GM19455 (cell line): ENCODE results near the gene RTCA.
"Not testable (repeated sequence)": the region's sequence is repeated elsewhere in the genome, so short reads cannot be mapped to it uniquely, and the experiment has no call there.

Experiments
- ATAC-seq: cut with Tn5 transposase; IDR thresholded peaks from one replicate; pipeline ENCODE4 v1.9.1; 2021; ENCODE audit not compliant: unreplicated experiment

The RTCA gene

DNA sequence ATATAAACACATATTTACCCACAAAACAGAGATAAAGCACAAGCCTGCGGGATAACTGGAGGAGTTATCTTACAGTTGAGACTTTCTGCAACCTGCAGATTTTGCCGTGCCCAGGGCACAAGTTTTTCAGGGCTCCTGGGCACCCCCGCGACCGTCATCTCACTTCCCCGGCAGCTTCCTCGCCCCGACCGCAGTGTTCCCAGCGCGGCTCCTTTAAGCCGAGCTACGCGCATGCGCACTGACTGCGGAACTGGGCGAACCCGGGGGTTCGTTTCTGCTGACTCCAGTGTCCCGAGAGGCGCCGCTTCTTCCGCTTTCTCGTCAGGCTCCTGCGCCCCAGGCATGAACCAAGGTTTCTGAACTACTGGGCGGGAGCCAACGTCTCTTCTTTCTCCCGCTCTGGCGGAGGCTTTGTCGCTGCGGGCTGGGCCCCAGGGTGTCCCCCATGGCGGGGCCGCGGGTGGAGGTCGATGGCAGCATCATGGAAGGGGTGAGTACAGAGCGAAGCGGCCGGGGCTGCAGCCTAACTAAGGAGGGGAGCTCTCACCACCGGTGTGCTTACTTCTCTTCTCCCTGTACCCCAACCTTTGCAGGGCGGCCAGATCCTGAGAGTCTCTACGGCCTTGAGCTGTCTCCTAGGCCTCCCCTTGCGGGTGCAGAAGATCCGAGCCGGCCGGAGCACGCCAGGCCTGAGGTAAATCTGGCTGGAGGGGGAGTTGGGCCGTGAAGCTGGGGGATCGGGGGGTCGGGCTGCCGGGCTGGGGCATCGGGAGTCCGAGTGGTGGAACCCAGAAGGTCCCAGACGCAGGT, at the start of gene RTCA:
Gene RTCA (plus strand): TSS at position 286 of the 810 bp plus-strand sequence. CDS start 160 bp downstream, at position 446.
- peak; percentile 97 for ATAC-seq

DNA sequence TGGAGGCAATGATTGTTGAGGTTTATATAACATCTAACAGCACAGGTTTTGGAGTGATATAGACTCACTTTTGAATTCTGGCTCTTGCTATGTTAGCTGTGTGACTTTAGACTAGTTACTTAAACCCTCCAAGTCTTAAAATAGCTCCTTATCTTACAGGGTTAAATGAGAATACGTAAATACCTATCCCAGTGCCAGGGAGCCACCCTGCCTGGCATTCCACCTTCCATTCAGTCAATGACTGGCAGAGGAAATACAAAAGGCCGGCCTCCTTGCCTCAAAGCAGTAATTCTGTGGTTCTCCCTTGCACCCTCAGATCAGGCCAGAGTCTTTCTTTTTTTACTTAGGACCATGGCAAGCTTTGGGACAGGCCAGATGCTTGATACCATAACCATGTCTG, 48.2 kb upstream of the RTCA start:
- ATAC-seq, result no peak

DNA sequence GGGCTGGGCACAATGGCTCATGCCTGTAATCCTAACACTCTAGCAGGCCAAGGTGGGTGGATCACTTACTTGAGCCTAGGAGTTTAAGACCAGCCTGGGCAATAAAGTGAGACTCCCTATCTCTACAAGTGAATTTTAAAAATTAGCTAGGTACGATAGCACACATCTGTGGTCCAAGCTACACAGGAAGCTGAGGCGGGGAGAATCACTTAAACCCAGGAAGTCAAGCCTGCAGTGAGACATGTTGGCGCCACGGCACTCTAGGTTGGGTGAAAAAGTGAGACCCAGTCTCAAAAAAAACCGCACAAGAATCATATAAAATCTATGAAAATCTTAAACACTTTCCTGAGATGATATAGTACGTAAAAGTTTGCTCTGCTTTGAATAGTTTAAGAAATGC, 46.6 kb upstream of the RTCA start:
- ATAC-seq, result no peak

DNA sequence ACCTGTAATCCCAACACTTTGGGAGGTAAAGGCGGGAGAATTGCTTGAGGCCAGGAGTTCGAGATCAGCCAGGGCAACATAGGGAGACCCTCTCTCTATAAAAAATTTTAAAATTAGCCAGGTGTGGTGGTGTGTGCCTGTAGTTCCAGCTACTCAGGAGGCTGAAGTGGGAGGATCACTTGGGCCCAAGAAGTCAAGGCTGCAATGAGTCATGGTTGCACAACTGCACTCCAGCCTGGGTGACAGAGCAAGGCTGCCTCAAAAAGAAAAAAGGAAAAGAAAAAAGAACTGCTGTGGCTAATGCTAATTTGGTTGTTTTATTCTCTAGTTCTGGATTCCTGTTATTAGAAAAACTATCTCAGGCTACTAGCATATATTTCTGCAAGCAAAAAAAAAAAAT, 46.1 kb upstream of the RTCA start:
- no peak for ATAC-seq

DNA sequence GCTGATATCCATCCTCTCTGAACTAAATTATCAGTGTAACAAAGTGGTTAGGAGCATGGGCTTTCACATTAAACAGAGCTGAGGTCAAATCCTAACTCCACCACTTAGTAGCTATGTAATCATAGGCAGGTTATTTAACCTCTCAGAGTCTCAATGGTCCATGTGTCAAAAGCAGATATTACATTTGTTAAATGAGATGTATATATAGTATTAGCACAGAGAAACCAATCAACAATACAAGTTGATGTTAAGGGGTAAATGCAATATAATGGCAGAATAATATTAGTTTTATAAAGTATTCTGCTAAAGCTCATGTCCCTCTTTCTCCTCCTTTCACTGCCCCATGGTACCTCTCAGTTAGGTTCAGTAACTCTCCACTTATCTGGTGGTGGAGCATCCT, 43.6 kb upstream of the RTCA start:
- no peak for ATAC-seq

DNA sequence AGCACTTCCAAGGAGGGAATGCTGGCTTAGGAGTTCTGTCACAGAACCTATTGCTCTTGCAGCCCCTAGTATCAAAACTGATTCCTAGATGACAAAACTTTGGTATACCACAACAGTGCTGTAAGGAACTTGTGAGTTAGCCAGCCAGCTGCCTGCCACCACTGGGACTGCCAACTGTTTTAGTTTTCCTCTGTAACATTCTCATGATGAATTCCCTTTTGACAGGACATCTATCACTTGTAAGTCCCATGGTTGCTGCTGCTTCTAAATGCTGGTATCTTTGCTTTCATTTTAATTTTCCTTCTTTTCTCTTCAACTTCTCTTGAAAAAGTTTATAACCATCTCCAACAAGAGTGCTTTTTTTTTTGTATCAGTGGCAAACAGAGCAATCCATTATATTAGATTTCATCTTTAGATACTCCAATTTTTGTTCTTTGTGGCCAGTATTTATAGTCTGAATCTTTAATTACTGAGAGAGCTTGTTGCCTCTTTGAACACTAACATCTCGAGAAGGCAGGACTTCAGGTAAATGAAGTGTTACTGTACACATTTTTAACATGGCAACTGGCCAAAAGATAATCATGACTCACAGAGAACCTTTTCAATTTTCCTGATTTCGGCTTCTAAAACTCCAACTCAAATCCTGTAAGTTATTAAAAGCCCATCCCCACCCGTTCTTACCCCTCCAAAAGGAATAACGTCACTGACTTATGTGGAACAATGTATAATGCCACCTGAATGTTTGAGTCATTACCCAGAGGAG, 36.2 kb upstream of the RTCA start:
- no peak for ATAC-seq

DNA sequence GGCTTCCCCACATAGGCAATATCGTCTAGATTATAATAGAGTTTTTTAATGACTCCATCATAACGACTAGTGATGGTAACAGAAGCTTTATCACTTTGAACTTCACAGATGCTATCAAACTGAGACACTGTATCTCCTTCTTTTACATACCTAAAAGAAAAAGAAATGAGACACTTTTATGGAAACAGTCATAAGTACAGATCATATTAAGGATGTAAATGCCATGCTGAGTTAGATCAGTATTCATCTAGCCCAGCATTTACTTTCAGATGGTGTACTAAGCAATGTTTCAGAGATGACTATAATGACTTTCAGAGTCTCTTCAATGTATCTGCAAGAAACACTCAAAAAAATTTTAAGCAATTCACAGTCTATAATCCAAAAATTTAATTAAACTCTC, 35.3 kb upstream of the RTCA start:
- no peak for ATAC-seq

DNA sequence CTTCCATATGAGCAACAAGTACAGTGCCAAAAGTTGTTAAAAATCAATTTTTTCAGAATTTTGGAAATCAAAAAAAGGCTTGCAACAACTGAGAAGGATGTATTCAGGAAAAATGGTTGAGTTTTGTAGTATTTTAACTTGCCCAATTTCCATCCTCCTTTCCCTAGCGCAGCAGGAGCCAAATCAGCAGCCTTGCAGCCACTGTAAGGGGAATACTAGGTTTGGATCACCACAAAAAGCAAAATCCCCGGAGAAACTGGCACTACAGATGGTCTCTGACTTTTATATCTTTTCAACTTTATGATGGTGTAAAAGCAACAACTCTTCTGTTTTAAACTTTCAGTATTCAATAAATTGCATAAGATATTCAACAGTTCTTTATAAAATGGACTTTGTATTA, 34.3 kb upstream of the RTCA start:
- ATAC-seq, result no peak

DNA sequence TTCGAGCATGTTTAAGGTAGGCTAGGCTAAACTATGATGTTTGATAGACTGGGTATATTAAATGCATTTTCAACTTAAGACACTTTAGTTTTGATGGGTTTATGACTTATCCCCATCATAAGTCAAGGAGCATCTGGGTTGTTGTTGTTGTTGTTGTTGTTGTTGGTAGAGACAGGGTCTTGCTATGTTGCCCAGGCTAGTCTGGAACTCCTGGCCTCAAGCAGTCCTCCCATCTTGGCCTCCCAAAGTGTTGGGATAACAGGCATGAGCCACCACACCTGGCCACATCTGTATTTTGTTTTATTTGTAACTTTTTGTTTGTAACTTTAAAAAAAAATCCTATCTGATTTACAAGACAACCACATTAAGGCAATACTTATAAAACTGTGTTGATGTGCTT, 33.9 kb upstream of the RTCA start:
- no peak for ATAC-seq

DNA sequence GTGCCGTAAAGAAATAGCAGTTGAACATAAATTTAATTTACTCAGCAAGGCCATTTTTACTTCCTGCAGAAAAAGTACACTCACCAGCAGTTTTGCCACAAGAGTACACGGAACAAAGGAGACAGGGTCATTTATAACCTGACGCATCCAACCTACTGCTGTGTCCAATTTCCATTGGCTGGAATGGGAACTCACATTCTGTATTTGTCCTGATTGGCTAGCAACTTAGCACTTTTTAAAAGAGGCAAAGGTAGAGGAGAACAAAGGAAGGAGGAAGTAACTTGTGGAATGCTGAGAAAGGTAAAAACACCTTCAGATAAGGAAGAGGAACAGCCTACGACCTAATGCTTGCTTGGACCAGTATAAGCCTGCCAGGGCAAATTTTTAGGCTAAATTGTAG, 32.5 kb upstream of the RTCA start:
- not testable (repeated sequence) for ATAC-seq

DNA sequence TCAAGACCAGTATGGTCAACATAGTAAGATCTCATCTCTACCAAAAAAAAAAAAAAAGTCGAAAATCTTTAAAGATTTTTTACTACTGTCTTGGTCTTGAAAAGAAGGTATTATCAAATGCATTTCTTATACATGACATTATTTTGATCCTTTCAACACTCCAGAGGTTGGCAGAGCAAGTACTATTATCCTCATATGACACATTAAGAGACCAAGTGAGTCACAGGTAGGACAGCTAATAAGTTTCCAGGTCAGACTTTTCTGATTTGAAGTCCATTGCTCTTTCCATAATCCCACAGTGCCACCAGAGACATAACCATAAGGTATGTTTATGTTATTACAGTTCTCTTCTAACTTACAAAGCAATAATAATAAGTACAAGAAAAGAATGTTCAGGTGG, 31.6 kb upstream of the RTCA start:
- no peak for ATAC-seq

DNA sequence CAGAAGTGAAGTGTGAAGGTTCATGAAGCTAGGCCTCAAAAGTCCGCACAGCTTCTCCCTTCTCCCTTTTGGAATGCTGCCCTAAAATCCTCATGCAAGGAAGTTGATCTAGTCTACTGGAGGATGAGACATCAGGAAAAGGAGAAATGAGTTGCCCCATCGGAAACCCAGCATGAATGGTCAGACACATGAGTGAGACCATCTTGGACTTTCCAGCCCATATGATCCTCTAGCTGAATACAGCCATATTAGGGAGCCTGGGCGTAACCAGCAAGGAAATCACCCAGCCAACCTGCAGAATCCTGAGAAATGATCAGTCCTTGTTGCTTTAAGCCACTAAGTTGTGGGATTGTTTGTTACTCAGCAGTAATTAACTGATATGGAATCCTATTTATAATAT, 28.9 kb upstream of the RTCA start:
- ATAC-seq, result no peak

DNA sequence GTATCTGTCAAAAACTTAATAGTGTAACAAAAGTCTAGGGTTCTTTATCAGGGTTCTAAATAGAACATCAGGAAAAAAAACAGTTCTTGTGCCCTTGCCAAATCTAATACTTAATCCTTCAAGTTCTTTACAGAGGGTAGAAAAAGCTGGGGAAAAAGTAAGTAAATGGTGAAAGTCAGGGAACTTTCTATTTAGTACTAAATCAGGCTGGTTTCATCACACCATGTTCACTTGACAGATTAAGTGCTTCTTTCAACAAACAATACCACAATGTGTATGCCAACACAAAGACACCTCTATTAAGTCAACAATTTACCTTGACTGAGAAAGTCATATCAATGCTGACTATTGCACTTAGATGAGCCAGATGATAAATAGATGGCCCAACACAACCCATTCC, 26.1 kb upstream of the RTCA start:
- ATAC-seq, result no peak

DNA sequence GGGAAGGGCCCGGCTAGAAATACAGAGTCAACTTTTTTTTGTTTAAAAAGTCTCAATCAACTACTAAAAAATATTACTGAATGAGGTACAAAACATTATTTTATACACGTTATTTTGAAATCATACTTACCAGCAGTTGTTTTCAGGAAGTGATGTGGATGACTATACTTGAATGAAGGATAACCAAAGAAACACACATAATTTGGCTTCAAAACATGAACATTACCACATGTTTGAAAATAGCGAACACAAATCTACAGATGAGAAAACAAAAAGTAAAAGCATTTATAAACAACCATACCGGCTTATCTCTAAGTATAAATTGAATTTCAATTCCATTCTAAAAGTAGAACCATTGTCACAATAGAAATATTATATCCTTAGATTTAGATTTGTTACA, 25.4 kb upstream of the RTCA start:
- no peak for ATAC-seq

DNA sequence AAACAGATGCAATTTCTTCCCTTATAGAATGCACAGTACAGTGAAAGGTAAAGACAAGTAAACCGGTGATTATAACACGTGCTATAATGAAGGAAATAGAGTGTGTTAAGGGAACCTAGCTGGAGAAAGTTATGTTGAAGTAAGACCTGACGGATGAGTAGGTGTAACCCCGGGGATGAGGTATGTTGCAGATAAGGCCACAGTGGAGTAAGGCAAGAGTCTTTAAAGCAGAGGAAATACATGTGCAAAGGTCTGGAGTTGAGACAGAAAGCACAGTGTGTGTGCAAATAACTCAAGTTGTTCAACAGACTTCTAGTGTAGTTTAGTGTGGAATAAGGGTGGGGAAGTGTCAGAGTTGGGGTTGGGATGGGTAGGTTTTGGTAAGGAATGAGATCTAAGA, 19.3 kb upstream of the RTCA start:
- no peak for ATAC-seq

DNA sequence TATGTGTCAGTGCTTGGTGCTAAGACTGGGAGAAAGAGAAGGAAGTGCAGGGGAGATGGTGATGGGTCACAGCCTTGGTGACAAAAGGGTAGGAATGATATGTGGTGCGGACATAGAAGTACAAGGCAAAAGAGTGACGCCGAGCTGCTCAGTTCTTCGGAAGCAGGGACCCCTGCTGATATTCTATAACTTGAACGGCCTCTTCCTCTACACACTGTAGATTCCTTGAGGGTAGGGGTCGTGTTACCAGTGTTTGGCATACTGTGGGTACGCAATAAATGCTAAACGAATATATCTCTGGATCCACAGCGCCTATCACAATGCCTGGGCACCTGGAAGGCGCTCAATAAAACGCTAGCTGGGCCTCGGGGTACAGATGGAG, 16.9 kb upstream of the RTCA start:
- ATAC-seq, result no peak

DNA sequence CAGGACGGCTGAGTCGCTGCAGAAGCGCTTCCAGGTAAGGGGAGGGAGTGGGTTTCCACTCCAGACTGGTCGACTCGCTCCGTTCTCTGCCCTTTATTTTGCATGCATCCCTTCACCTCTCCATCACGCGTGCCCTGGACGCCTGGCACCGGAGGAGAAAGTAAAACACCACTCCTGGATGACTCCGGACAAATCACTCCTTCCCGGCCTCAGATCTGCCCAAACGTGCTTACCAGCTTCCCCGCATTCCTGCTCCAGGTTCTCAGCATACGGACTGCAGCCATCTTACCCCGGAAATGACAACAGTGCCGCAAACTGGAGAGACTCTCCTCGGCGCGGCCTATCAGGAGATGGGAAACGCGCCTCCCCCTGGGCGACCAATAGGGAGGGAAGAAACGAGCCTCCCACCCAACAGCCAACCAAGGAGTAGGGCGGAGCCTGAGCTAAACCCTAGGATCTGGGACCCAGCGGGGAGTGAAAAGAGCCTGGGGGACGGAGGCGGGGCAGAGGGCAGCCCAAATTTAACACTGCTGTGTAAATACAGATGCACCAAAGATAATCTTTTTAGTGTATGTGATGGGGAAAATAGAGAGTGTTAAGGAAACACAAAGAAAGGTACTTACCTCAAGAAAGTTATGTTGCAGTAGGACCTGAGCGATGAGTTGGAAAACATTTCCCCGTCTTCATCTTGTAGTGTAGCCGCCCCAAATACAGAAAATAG, 16.3 kb upstream of the RTCA start, which contains the start of gene DBT:
Gene DBT (minus strand): TSS at position 298 of the 721 bp plus-strand sequence. CDS start 14 bp downstream, at position 284.
- ATAC-seq, result peak; percentile 100

DNA sequence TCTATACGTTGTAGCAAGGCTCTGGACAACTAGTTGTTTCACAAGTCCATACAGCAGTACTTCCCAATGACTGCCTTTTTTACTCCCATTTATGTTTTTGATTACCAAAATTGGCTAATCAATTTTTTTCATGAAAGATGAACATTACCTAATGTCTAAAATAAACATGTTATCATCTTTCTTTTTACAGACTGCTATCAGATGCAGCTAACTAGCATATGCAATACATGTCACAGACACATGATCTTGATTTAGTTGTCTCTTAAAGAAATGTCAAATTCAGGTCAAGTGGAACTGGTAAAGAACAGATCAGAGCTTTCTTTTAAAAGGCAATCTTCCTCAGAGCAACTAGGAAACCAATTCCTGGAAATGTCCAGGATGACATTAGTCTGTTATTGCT, 15.8 kb upstream of the RTCA start:
- no peak for ATAC-seq

DNA sequence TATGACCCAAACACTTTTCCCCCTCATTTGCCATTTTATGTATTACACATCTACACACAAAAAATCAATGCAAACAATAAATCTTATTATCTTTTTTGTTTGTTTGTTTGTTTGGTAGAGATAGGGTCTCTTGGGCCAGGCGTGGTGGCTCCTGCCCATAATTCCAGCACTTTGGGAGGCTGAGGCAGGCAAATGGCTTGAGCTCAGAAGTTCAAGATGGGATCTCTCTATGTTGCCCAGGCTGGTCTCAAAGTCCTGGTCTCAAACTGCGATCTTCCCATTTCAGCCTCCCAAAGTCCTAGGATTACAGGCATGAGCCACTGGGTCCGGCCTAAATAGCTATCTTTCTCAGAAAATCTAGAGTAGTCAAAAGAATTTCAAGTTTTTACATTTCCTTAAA, 15.2 kb upstream of the RTCA start:
- no peak for ATAC-seq

DNA sequence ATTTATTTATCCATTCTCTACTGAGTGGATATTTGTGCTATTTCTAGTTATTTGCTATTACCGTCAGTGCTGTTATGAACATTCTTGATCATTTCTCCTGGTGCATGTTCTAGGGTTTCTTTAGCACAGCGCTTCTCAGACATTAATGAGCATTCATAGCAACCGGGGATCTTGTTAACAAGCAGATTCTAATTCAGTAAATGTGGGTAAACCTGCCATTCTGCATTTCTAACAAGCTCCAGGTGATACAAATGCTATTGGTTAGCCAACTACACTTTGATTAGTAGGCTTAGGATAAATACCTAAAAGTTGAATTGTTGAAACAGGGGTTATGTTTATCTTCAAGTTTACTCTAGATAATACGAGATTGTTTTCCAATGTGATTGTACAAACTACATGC, 13.1 kb upstream of the RTCA start:
- ATAC-seq, result no peak

DNA sequence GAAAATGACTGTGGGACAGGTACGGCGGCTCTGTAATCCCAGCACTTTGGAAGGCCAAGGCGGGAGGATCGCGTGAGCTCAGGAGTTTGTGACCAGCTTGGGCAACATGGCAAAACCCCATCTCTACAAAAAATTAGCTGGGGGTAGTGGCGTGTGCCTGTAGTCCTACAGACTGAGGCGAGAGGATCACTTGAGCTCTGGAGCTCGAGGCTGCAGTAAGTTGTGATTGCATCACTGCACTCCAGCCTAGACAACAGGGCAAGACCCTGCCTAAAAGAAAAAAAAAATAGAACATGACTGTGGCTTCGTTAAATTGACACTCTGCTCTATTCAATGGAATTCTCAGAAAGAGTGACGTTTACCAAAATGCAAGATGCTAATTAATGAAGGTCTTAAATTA, 12.5 kb upstream of the RTCA start:
- ATAC-seq, result no peak

DNA sequence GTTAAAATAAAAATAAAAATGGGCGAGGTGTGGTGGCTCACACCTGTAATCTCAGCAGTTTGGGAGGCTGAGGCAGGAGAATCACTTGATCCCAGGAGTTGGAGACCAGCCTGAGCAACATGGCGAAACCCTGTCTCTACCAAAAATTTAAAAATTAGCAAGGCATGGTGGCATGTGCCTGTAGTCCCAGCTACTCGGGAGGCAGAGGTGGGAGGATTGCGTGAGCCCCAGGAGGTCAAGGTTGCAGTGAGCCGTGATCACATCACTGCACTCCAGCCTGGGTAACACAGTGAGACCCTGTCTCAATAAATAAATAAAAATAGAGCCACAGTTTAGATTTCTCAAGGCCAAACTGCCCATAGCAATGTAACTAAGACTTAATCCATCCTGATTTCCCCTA, 9.7 kb upstream of the RTCA start:
- not testable (repeated sequence) for ATAC-seq
